Neural crest cell (in vitro differentiated cells): ENCODE measurements around the gene ZFYVE28. TPM values are rescaled to one million over a fixed set of nuclear protein-coding genes. Genes with fewer than 3 reads are reported as not detected.

ENCODE experiments used
- DNase-seq: peaks from one replicate; pipeline ENCODE4 v3.0.0; 2021; ENCODE audit warnings: low read depth, mixed read lengths, low spot score
- H3K27ac Mint-ChIP-seq: one replicate; pipeline ENCODE4 v1.8.0; 2021; ENCODE audit warnings: mild to moderate bottlenecking, mixed read lengths; ENCODE audit not compliant: unreplicated experiment
- H3K27me3 Mint-ChIP-seq: 2 replicates; pipeline ENCODE4 v1.8.0; 2021; ENCODE audit warnings: low read depth, mild to moderate bottlenecking, mixed read lengths
- H3K36me3 Mint-ChIP-seq: 2 replicates; pipeline ENCODE4 v1.8.0; 2021; ENCODE audit warnings: low read depth, mild to moderate bottlenecking, mixed read lengths
- H3K4me1 Mint-ChIP-seq: 2 replicates; pipeline ENCODE4 v1.8.0; 2021; ENCODE audit warnings: mixed read lengths
- H3K4me3 Mint-ChIP-seq: one replicate; pipeline ENCODE4 v1.8.0; 2021; ENCODE audit warnings: mild to moderate bottlenecking, mixed read lengths
- H3K9me3 Mint-ChIP-seq: 2 replicates; pipeline ENCODE4 v1.8.0; 2021; ENCODE audit warnings: mixed read lengths
- CTCF ChIP-seq: fragments of 200-600 bp; sonication (generic); conservative IDR thresholded peaks from 2 replicates; pipeline ENCODE4 v1.5.0; 2021; ENCODE audit warnings: antibody characterized with exemption, mild to moderate bottlenecking
- total RNA-seq: library from RNA; stranded (reverse); gene quantifications from 2 replicates; pipeline ENCODE4 v1.2.1, GENCODE V29; 2021

ZFYVE28 gene
- total RNA-seq, 1 donor from 2014 or later: 1.4 TPM

DNA sequence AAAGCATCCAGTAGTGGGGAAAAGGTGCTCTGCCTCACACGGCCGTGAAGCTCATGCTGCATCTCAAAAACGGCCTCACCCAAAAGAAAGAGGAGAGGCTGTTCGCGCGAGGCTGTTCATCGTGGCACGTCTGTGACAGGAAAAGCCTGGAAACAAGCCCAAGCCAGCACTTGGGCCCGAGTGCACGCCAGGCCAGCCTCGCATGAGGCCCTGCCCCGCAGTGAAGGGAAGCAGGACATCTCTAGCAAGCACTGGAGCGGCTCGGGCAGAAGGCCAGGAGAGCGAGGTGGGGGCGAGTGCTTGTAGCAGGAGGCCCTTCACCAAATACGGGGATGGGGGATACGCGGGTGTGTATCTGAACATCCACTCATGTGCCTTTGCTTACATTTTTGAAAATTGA, 116.6 kb downstream of the ZFYVE28 start:
- Mint-ChIP-seq H3K27ac (no peak overlapping the region), H3K27me3 (peaks cover 3% of the 10 kb centered on the region), H3K4me3 (no peak overlapping the region), H3K4me1 (no peaks in the 10 kb centered on the region), H3K9me3 (peaks cover 6% of the 10 kb centered on the region), H3K36me3 (peaks cover 5% of the 10 kb centered on the region)
- TF ChIP-seq CTCF: no peak
- no peak for DNase-seq

DNA sequence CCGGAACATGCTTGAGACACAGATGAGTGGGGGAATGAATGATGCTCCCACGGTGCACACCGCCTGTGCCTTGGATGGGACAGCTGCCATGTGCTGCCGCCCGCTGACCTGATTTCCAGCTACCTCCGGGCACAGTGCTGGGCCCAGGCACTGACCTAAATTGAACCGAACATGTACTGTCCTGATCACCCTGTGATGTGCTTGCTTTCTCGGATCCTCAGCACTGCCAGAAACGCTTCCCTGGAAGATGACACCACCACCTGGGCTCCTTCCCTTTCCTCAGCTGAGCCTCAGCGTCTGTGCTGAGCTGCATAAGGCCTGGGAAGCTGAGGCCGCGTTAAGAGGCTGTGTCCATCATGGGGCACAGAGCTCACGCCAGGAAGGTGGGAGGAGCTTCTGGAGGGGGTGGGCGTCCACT, 117.2 kb downstream of the ZFYVE28 start:
- Mint-ChIP-seq H3K4me3 (no peak overlapping the region), H3K9me3 (peaks cover 5% of the 10 kb centered on the region), H3K4me1 (no peaks in the 10 kb centered on the region), H3K27ac (no peak overlapping the region), H3K36me3 (peaks cover 5% of the 10 kb centered on the region), H3K27me3 (peaks cover 3% of the 10 kb centered on the region)
- no peak for DNase-seq
- TF ChIP-seq CTCF: no peak

GRCh38 chr4:2300431-2301224, 117.8 kb downstream of the ZFYVE28 start:
- TF ChIP-seq CTCF: no peak
- Mint-ChIP-seq H3K36me3 (peaks cover 5% of the 10 kb centered on the region), H3K4me1 (no peaks in the 10 kb centered on the region), H3K27me3 (peaks cover 3% of the 10 kb centered on the region), H3K9me3 (peaks cover 5% of the 10 kb centered on the region), H3K4me3 (no peak overlapping the region), H3K27ac (no peak overlapping the region)
- no peak for DNase-seq

- Mint-ChIP-seq H3K27ac (no peak overlapping the region), H3K27me3 (peaks cover 3% of the 10 kb centered on the region), H3K36me3 (peaks cover 5% of the 10 kb centered on the region), H3K4me3 (no peak overlapping the region), H3K4me1 (no peaks in the 10 kb centered on the region), H3K9me3 (peaks cover 5% of the 10 kb centered on the region)
- no peak for TF ChIP-seq CTCF
- no peak for DNase-seq
These were observed 118.7 kb downstream of the ZFYVE28 start for GRCh38 chr4:2299794-2300193.

- no peak for DNase-seq
- peaks cover 5% of the 10 kb centered on the region for H3K9me3 Mint-ChIP-seq
- no peak overlapping the region for H3K4me3 Mint-ChIP-seq
- peaks cover 5% of the 10 kb centered on the region for H3K36me3 Mint-ChIP-seq
- no peak overlapping the region for H3K27ac Mint-ChIP-seq
- TF ChIP-seq CTCF: no peak
- H3K4me1 Mint-ChIP-seq: no peaks in the 10 kb centered on the region
- peaks cover 3% of the 10 kb centered on the region for H3K27me3 Mint-ChIP-seq
These were observed 119.9 kb downstream of the ZFYVE28 start for GRCh38 chr4:2298532-2298991.
